A673 (cell line): ENCODE data around the gene MON1A.

ENCODE experiments used
- EZH2 ChIP-seq: fragments of 200-600 bp; sonication (generic); IDR thresholded peaks from 2 replicates; pipeline ENCODE4 v1.6.1; 2017; ENCODE audit warnings: borderline replicate concordance, low read depth, mild to moderate bottlenecking, mixed read lengths, antibody characterized with exemption, low read length; ENCODE audit not compliant: poor library complexity, severe bottlenecking
- TF ChIP-seq, protein P1 (sequence below): fragments of 300-800, 200-600 bp; sonication (generic); conservative IDR thresholded peaks from 2 replicates; pipeline ENCODE4 v1.5.1; 2017; ENCODE audit warnings: low read depth, mild to moderate bottlenecking, antibody characterized with exemption, low read length, moderate library complexity, mixed read lengths

DNA sequence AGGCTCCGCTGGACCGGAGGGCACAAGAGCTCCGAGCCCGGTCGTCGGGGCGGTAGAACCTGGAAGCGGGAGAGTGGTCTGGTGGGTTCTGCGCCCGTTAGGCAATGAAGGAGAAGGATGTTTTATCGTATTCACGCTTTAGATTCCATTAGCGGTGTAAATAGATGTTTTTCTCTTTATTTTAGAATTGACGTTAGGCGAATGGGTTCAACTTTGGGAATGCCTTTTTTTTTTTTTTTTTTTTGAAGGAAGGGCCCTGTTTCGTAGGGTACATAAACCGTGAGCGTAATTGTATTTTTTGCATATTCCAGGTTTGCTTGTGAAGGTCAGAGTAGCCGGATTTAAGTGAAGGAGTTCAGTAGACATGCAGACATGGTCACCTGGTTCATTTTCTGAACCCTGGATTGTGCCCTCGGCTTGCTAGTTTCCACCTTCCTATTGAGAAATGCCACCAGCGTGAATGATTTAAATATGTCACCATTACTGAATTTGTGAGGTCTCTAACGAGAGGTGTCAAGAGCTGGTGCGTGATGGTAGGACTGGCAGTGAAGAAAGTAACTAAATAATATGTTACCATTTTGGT is 11.1 kb upstream of the MON1A start:
- TF ChIP-seq, protein P1, sequence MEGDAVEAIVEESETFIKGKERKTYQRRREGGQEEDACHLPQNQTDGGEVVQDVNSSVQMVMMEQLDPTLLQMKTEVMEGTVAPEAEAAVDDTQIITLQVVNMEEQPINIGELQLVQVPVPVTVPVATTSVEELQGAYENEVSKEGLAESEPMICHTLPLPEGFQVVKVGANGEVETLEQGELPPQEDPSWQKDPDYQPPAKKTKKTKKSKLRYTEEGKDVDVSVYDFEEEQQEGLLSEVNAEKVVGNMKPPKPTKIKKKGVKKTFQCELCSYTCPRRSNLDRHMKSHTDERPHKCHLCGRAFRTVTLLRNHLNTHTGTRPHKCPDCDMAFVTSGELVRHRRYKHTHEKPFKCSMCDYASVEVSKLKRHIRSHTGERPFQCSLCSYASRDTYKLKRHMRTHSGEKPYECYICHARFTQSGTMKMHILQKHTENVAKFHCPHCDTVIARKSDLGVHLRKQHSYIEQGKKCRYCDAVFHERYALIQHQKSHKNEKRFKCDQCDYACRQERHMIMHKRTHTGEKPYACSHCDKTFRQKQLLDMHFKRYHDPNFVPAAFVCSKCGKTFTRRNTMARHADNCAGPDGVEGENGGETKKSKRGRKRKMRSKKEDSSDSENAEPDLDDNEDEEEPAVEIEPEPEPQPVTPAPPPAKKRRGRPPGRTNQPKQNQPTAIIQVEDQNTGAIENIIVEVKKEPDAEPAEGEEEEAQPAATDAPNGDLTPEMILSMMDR, result no peak
- no peak for TF ChIP-seq EZH2
